Epithelial cell of esophagus (primary cell): ENCODE results near the gene ST6GAL2.

Experiments
- DNase-seq: peaks from one replicate; pipeline ENCODE4 v3.0.0; 2010; ENCODE audit warnings: low read depth
- H3K4me3 ChIP-seq: 2 replicates; pipeline ENCODE4 v1.5.1; 2011; ENCODE audit warnings: mild to moderate bottlenecking, low read length, control low read depth
- CTCF ChIP-seq: IDR thresholded peaks from 2 replicates; pipeline ENCODE4 v1.5.1; 2011; ENCODE audit warnings: low read depth, mild to moderate bottlenecking, low read length, control low read depth, inconsistent platforms; ENCODE audit not compliant: insufficient read depth; ENCODE audit errors: missing control alignments

Gene ST6GAL2

GRCh38 chr2:106792671-106793070 is 93.3 kb downstream of the ST6GAL2 start:
- no peak for DNase-seq
- H3K4me3 ChIP-seq, result no peak overlapping the region
- TF ChIP-seq CTCF, result no peak

- H3K4me3 ChIP-seq, result no peak overlapping the region
- no peak for TF ChIP-seq CTCF
- DNase-seq, result no peak
Observed at GRCh38 chr2:106789185-106789584, 96.8 kb downstream of the ST6GAL2 start.

GRCh38 chr2:106782681-106783080 is 103.3 kb downstream of the ST6GAL2 start:
- TF ChIP-seq CTCF, result no peak
- no peak for DNase-seq
- no peak overlapping the region for H3K4me3 ChIP-seq

GRCh38 chr2:106781196-106781595 is 104.8 kb downstream of the ST6GAL2 start:
- H3K4me3 ChIP-seq, result no peak overlapping the region
- TF ChIP-seq CTCF, result no peak
- DNase-seq, result no peak

- no peak for TF ChIP-seq CTCF
- DNase-seq, result no peak
- H3K4me3 ChIP-seq, result no peak overlapping the region
Observed at GRCh38 chr2:106771811-106772210, 114.2 kb downstream of the ST6GAL2 start.

- H3K4me3 ChIP-seq, result no peak overlapping the region
- no peak for TF ChIP-seq CTCF
- no peak for DNase-seq
Observed at GRCh38 chr2:106770986-106771385, 115.0 kb downstream of the ST6GAL2 start.

GRCh38 chr2:106764614-106765013 is 121.4 kb downstream of the ST6GAL2 start:
- no peak overlapping the region for H3K4me3 ChIP-seq
- no peak for DNase-seq
- TF ChIP-seq CTCF, result no peak
